GM18951 (cell line): Measurements from ENCODE around the gene RFPL4A.
"Not testable (repeated sequence)": the region's sequence is repeated elsewhere in the genome, so short reads cannot be mapped to it uniquely, and the experiment has no call there.

ENCODE experiments used
- POLR2A ChIP-seq: IDR thresholded peaks from 4 replicates; pipeline ENCODE4 v1.6.1; 2011; ENCODE audit warnings: mild to moderate bottlenecking; ENCODE audit not compliant: insufficient read length, insufficient read depth; ENCODE audit errors: extremely low read depth
- in situ Hi-C: fragments of 300-500 bp; cut with MboI; formaldehyde crosslinking; loops from one replicate; pipeline ENCODE4 v1.12.0; 2022; ENCODE audit warnings: low sequenced_read_pairs, mixed read lengths, inconsistent platforms; ENCODE audit not compliant: unreplicated experiment

The RFPL4A gene

GRCh38 chr19:55758797-55759196 lies at the start of gene RFPL4A:
Gene RFPL4A (plus strand): TSS chr19:55759097. CDS start chr19:55761801, 2,704 bp downstream.
- in situ Hi-C loops: not testable (repeated sequence)

GRCh38 chr19:55711719-55712118 lies 47.2 kb upstream of the RFPL4A start:
- in situ Hi-C loops: no loop called here
- no peak for TF ChIP-seq POLR2A

GRCh38 chr19:55712804-55713631 lies 45.9 kb upstream of the RFPL4A start:
- in situ Hi-C loops: no loop called here
- no peak for TF ChIP-seq POLR2A

GRCh38 chr19:55716531-55716930 lies 42.4 kb upstream of the RFPL4A start:
- no peak for TF ChIP-seq POLR2A
- in situ Hi-C loops: no loop called here

- TF ChIP-seq POLR2A: no peak
- in situ Hi-C loops: no loop called here
These were observed 41.6 kb upstream of the RFPL4A start for GRCh38 chr19:55717251-55717650.

GRCh38 chr19:55717879-55718711 lies 40.8 kb upstream of the RFPL4A start:
- in situ Hi-C loops: not testable (repeated sequence)

GRCh38 chr19:55720214-55720746 lies 38.6 kb upstream of the RFPL4A start:
- in situ Hi-C loops: no loop called here

GRCh38 chr19:55720801-55721200 lies 38.1 kb upstream of the RFPL4A start:
- in situ Hi-C loops: no loop called here

More at GRCh38 chr19:55720214-55720746, 38.6 kb upstream of the RFPL4A start:
- TF ChIP-seq POLR2A: no peak

GRCh38 chr19:55723491-55723890 lies 35.4 kb upstream of the RFPL4A start:
- TF ChIP-seq POLR2A: no peak
- in situ Hi-C loops: no loop called here

More at GRCh38 chr19:55720801-55721200, 38.1 kb upstream of the RFPL4A start:
- TF ChIP-seq POLR2A: no peak

- in situ Hi-C loops: not testable (repeated sequence)
These were observed 28.5 kb upstream of the RFPL4A start for GRCh38 chr19:55730378-55730777.

GRCh38 chr19:55738302-55738701 lies 20.6 kb upstream of the RFPL4A start, which contains the start of gene NLRP9:
Gene NLRP9 (minus strand): TSS chr19:55738402. CDS start chr19:55738374, 28 bp downstream.
- in situ Hi-C loops: no loop called here
- no peak for TF ChIP-seq POLR2A

GRCh38 chr19:55750715-55751114 lies 8.2 kb upstream of the RFPL4A start:
- TF ChIP-seq POLR2A: no peak

GRCh38 chr19:55753401-55753800 lies 5.5 kb upstream of the RFPL4A start:
- in situ Hi-C loops: no loop called here
- no peak for TF ChIP-seq POLR2A

More at GRCh38 chr19:55750715-55751114, 8.2 kb upstream of the RFPL4A start:
- in situ Hi-C loops: no loop called here

- in situ Hi-C loops: not testable (repeated sequence)
These were observed 2.1 kb upstream of the RFPL4A start for GRCh38 chr19:55756808-55757207.
